Spleen (tissue), 7 donors: ENCODE data around the gene NAALADL2.

ENCODE experiments used
- POLR2A ChIP-seq, 3 donors: fragments of 450-650 bp; IDR thresholded peaks; one replicate each; pipeline ENCODE4 v1.5.1; 2017; ENCODE audit warnings: antibody characterized with exemption in 3 of 3, mild to moderate bottlenecking in 1 of 3
- POLR2AphosphoS5 ChIP-seq, 3 donors: sonication (generic); formaldehyde crosslinking; IDR thresholded peaks; one replicate each; pipeline ENCODE4 v1.5.1; 2017; ENCODE audit warnings: antibody characterized with exemption in 3 of 3
- TF ChIP-seq, protein P1 (sequence below), 11 experiments: fragments of 200-600 bp in 7 of 11; fragments of 450-650 bp in 4 of 11; sonication (generic) in 4 of 11; IDR thresholded peaks in 8 of 11; conservative IDR thresholded peaks in 3 of 11; 1 replicate in 7 of 11; 2 replicates in 4 of 11; pipeline versions ENCODE4 v1.4.0 to v1.8.0; 2016 to 2021; ENCODE audit warnings: antibody characterized with exemption in 11 of 11, inconsistent platforms in 4 of 11, mild to moderate bottlenecking in 1 of 11
- donor health status: DM: no; HTN: no; CAD: no; lungs with moderate emphysema.
- donor health status: DM: no; HTN: no; CAD: no.
- donor health status: DM: no; HTN: no; CAD: no.

DNA sequence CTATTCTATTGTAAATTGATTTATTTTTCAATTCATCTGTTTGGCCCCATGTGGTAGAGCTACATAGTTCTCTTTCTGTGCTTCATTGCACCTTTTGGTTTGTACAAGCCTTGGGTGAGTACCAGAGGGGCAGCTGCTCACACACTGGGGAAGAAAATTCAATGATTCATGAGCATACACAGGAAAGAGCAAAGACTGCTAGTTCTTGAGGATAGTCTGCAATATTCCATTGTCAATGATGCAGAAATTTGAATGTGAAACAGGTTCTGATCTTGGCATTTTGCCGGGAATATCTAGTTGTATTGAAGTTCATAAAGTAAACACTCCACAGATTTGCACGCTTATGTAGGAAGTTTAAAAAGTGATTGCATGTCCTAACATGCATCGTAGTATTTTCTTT, 304.6 kb downstream of the NAALADL2 start:
- TF ChIP-seq, protein P1, sequence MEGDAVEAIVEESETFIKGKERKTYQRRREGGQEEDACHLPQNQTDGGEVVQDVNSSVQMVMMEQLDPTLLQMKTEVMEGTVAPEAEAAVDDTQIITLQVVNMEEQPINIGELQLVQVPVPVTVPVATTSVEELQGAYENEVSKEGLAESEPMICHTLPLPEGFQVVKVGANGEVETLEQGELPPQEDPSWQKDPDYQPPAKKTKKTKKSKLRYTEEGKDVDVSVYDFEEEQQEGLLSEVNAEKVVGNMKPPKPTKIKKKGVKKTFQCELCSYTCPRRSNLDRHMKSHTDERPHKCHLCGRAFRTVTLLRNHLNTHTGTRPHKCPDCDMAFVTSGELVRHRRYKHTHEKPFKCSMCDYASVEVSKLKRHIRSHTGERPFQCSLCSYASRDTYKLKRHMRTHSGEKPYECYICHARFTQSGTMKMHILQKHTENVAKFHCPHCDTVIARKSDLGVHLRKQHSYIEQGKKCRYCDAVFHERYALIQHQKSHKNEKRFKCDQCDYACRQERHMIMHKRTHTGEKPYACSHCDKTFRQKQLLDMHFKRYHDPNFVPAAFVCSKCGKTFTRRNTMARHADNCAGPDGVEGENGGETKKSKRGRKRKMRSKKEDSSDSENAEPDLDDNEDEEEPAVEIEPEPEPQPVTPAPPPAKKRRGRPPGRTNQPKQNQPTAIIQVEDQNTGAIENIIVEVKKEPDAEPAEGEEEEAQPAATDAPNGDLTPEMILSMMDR (IDR thresholded peaks at IDR 0.05 in 8 of 11, conservative IDR thresholded peaks at IDR 0.05 in 3 of 11) = no peak
- no peak for TF ChIP-seq POLR2AphosphoS5 (IDR thresholded peaks at IDR 0.05)
- no peak for TF ChIP-seq POLR2A (IDR thresholded peaks at IDR 0.05)
